ENCODE data around the gene SECTM1.

- TF ChIP-seq CTCF (IDR thresholded peaks at IDR 0.05; ENCODE audit: insufficient read depth, low read length, poor library complexity, severe bottlenecking) (no peak), EZH2phosphoT487 (conservative IDR thresholded peaks at IDR 0.05; ENCODE audit: low read length) (no peak)
Measured at GRCh38 chr17:82298538-82299421, 34.8 kb downstream of the SECTM1 start.
